Measurements from ENCODE around the gene CABP5.

Gene CABP5

GRCh38 chr19:48053076-48053475, 9.2 kb upstream of the CABP5 start:
- H3K4me3 ChIP-seq (ENCODE audit: low read depth, low read length): no peak overlapping the region
- DNase-seq (ENCODE audit: low read depth): no peak
- TF ChIP-seq, protein P1, sequence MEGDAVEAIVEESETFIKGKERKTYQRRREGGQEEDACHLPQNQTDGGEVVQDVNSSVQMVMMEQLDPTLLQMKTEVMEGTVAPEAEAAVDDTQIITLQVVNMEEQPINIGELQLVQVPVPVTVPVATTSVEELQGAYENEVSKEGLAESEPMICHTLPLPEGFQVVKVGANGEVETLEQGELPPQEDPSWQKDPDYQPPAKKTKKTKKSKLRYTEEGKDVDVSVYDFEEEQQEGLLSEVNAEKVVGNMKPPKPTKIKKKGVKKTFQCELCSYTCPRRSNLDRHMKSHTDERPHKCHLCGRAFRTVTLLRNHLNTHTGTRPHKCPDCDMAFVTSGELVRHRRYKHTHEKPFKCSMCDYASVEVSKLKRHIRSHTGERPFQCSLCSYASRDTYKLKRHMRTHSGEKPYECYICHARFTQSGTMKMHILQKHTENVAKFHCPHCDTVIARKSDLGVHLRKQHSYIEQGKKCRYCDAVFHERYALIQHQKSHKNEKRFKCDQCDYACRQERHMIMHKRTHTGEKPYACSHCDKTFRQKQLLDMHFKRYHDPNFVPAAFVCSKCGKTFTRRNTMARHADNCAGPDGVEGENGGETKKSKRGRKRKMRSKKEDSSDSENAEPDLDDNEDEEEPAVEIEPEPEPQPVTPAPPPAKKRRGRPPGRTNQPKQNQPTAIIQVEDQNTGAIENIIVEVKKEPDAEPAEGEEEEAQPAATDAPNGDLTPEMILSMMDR (IDR thresholded peaks at IDR 0.05; ENCODE audit: insufficient read depth, low read depth, low read length, missing control alignments): no peak

GRCh38 chr19:48051335-48052033, 7.6 kb upstream of the CABP5 start:
- no peak overlapping the region for H3K4me3 ChIP-seq (ENCODE audit: low read depth, low read length)
- no peak for DNase-seq (ENCODE audit: low read depth)
- TF ChIP-seq, protein P1 (IDR thresholded peaks at IDR 0.05; ENCODE audit: insufficient read depth, low read depth, low read length, missing control alignments): no peak

DNA sequence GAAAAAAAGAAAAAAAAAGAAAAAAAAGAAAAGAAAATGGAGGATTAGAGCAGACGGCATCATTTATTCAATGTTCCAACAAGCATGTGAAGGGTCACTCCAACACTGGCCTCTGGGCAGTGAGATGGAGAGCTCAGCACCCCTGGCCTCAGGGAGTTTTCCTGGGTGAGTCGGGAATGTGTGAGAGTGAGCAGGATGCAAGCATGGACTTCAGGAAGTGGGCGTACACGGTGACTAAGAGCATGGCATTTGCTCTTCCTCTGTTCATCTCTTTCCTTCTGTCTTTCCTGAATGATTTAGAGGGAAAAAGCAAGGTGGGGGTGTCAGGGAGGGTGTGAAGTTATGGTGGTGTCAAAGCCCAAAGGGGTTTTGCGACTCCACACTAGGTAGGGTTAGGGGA, 682 bp upstream of the CABP5 start:
- no peak overlapping the region for H3K4me3 ChIP-seq (ENCODE audit: low read depth, low read length)
- TF ChIP-seq, protein P1 (IDR thresholded peaks at IDR 0.05; ENCODE audit: insufficient read depth, low read depth, low read length, missing control alignments): no peak
- no peak for DNase-seq (ENCODE audit: low read depth)

DNA sequence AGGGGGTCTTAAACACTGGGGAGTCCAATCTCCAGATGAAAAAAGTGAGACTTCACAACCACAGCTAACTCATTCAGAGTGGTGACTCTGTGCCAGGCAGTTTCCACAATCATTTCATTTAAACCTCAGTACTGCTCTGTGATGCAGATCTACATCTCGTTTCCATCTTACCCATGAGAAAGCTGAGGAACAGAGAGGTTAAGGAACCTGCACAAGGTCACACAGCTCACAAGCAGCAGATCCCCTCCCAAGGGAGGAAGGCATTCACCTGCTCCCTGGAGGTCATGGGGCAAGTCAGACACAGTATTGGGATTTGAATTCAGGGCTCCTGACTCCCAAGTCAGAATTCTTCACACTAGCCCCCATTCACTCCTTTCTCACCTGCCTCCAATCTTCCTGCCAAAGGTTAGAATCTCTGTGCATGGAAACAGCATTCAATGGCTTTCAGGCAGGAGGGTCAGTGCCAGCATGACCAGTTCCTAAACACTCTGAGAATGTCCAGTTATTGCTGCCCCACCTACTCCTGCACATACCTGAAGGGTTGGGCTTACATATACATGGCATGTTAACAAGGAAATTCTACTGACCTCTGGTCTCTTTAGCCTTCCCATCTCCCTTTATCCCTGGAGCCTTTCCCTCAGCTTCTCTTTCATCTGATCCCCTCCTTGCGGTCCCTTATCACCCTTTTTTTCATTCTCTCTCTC, 1.9 kb downstream of the CABP5 start:
- TF ChIP-seq, protein P1 (IDR thresholded peaks at IDR 0.05; ENCODE audit: insufficient read depth, low read depth, low read length, missing control alignments): no peak
- H3K4me3 ChIP-seq (ENCODE audit: low read depth, low read length): no peak overlapping the region
- DNase-seq (ENCODE audit: low read depth): no peak

- DNase-seq (ENCODE audit: low read depth): no peak
- no peak overlapping the region for H3K4me3 ChIP-seq (ENCODE audit: low read depth, low read length)
- TF ChIP-seq, protein P1 (IDR thresholded peaks at IDR 0.05; ENCODE audit: insufficient read depth, low read depth, low read length, missing control alignments): no peak
Observed at GRCh38 chr19:48036765-48037164, 7.1 kb downstream of the CABP5 start.

- TF ChIP-seq, protein P1 (IDR thresholded peaks at IDR 0.05; ENCODE audit: insufficient read depth, low read depth, low read length, missing control alignments): no peak
- no peak for DNase-seq (ENCODE audit: low read depth)
- no peak overlapping the region for H3K4me3 ChIP-seq (ENCODE audit: low read depth, low read length)
Observed at GRCh38 chr19:48033604-48034003, 10.3 kb downstream of the CABP5 start.
